ENCODE data around the gene NGEF.

DNA sequence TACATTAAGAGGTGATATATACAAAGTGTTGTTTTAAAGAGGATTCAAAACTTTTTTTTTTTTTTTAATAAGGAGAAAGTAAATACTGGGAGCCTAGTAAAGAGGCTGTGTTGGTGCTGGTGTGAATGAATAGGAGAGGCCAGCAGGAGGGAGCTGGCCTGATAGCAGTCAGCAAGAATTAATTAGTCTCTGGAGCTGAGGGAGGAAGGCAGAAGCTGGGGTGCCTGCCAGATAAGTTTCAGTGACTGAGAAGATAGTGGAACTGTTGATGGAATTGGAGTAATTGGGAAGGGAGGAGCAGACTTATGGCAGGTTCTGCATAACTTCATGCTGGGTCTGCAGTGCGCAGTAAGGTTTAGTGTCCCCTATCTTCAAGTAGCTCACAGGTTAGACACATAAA, 179.2 kb downstream of the NGEF start:
- TF ChIP-seq, protein P1, sequence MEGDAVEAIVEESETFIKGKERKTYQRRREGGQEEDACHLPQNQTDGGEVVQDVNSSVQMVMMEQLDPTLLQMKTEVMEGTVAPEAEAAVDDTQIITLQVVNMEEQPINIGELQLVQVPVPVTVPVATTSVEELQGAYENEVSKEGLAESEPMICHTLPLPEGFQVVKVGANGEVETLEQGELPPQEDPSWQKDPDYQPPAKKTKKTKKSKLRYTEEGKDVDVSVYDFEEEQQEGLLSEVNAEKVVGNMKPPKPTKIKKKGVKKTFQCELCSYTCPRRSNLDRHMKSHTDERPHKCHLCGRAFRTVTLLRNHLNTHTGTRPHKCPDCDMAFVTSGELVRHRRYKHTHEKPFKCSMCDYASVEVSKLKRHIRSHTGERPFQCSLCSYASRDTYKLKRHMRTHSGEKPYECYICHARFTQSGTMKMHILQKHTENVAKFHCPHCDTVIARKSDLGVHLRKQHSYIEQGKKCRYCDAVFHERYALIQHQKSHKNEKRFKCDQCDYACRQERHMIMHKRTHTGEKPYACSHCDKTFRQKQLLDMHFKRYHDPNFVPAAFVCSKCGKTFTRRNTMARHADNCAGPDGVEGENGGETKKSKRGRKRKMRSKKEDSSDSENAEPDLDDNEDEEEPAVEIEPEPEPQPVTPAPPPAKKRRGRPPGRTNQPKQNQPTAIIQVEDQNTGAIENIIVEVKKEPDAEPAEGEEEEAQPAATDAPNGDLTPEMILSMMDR (IDR thresholded peaks at IDR 0.05): no peak
- no peak for TF ChIP-seq POLR2A (IDR thresholded peaks at IDR 0.05)

All from uterus (tissue), 2 donors.